GM10248 (cell line): Measurements from ENCODE around the gene RHBDL3.
A peak's percentile ranks its signal among the peaks of the same experiment; 100 is the strongest.

Source experiments
- CTCF ChIA-PET: fragments of 300-600 bp; sonication (Branson Sonifier 250); formaldehyde crosslinking; extraction: SDS; loops from one replicate; lab custom pipeline; 2021; ENCODE audit warnings: antibody characterized with exemption; lab: Yijun Ruan, JAX
- POLR2A ChIA-PET: fragments of 350-650 bp; sonication (Branson Sonifier 250); formaldehyde crosslinking; extraction: SDS; loops from one replicate; lab custom pipeline; 2020; ENCODE audit warnings: antibody characterized with exemption; lab: Yijun Ruan, JAX
- DNase-seq: peaks from one replicate; pipeline ENCODE4 v3.0.0; 2012; ENCODE audit errors: extremely low spot score
- TF ChIP-seq, protein P1 (sequence below): IDR thresholded peaks from 2 replicates; pipeline ENCODE4 v1.5.1; 2012; ENCODE audit warnings: mild to moderate bottlenecking, low read depth; ENCODE audit errors: extremely low read depth, missing control alignments, control extremely low read depth

The RHBDL3 gene

DNA sequence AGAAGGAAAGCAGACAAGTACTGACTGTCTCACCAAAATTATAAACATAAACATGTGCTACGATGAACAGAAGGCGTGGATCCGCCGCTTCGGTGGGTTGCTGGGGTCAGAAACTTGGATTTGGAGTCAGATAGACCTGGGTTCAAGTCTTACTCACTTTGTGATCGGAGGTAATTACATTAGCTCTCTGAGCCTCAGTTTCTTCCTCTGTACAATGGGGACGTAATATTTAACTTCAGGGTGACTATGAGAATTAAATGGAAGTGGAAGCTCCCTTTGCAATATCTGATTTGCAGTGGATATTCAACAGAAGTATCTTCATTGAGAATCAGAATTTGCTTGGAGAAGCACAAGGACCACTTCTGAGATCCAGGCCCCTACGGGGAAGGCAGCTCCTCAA is 6.2 kb downstream of the RHBDL3 start:
- TF ChIP-seq, protein P1, sequence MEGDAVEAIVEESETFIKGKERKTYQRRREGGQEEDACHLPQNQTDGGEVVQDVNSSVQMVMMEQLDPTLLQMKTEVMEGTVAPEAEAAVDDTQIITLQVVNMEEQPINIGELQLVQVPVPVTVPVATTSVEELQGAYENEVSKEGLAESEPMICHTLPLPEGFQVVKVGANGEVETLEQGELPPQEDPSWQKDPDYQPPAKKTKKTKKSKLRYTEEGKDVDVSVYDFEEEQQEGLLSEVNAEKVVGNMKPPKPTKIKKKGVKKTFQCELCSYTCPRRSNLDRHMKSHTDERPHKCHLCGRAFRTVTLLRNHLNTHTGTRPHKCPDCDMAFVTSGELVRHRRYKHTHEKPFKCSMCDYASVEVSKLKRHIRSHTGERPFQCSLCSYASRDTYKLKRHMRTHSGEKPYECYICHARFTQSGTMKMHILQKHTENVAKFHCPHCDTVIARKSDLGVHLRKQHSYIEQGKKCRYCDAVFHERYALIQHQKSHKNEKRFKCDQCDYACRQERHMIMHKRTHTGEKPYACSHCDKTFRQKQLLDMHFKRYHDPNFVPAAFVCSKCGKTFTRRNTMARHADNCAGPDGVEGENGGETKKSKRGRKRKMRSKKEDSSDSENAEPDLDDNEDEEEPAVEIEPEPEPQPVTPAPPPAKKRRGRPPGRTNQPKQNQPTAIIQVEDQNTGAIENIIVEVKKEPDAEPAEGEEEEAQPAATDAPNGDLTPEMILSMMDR: no peak
- CTCF ChIA-PET: interaction anchor here (1.2 to 2.7 kb wide), 3 partner anchors 11 to 28 kb away, joined by 3 to 10 read pairs (median 3); no protein-coding TSS in a partner anchor
- no peak for DNase-seq
- POLR2A ChIA-PET: no interaction called here

GRCh38 chr17:32274101-32274500 is 8.5 kb downstream of the RHBDL3 start:
- ChIA-PET CTCF (interaction anchor here (1.0 kb wide), 1 partner anchor 11 kb away, joined by 3 read pairs; no protein-coding TSS in a partner anchor), POLR2A (no interaction called here)
- TF ChIP-seq, protein P1: no peak
- no peak for DNase-seq

DNA sequence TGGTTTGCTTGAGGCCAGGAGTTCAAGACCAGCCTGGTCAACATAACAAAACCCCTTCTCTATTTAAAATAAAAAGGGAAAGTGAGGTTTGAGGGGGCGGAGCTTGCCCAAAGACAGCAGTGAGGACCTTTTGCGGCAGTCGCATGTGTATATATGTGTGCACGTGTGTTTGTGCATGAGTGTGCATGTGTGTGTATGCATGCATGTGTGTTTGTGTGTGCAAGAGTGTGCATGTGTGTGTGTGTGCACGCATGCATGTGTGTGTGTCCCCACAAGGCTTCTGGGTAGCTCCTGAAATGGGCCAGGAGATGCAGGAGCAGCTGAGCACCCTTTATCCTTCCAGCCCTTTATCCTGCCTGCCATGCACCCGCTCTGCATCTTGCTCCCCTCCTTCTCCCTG is 9.0 kb downstream of the RHBDL3 start:
- ChIA-PET CTCF (interaction anchor here (1.0 kb wide), 1 partner anchor 12 kb away, joined by 3 read pairs; no protein-coding TSS in a partner anchor), POLR2A (no interaction called here)
- no peak for DNase-seq
- TF ChIP-seq, protein P1: no peak

- POLR2A ChIA-PET: no interaction called here
- no peak for DNase-seq
- CTCF ChIA-PET: interaction anchor here (1.0 to 1.1 kb wide), 2 partner anchors 12 to 13 kb away, joined by 3 to 4 read pairs; no protein-coding TSS in a partner anchor
- TF ChIP-seq, protein P1: no peak
Observed at GRCh38 chr17:32275060-32276042, 9.7 kb downstream of the RHBDL3 start.

- CTCF ChIA-PET: interaction anchor here (1.1 kb wide), 1 partner anchor 11 kb away, joined by 4 read pairs; no protein-coding TSS in a partner anchor
- POLR2A ChIA-PET: no interaction called here
- DNase-seq: peak; percentile 67
- TF ChIP-seq, protein P1: no peak
Observed at GRCh38 chr17:32276171-32276601, 10.6 kb downstream of the RHBDL3 start.

DNA sequence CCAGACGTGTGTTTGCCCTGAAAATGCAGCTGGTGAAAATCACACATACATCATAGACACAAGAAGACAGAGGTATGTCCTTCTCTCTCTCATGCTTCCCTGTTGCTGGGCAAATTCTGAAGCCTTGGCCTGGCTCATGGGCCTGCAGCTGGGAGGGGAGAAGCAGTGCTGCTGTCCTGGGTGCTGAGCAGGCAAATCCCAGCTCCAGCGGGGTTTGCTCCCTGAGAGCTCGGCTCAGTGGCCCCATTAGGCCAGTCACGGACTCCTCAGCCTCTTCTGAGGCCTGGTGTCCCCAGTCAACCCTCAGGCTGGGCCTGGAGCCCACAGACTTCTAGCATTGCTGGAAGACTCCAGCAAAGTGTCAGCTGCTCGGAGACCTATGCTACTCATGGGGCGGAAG is 11.7 kb downstream of the RHBDL3 start:
- POLR2A ChIA-PET: no interaction called here
- no peak for DNase-seq
- TF ChIP-seq, protein P1: no peak
- CTCF ChIA-PET: interaction anchor here (0.8 to 1.1 kb wide), 2 partner anchors 9 to 21 kb away, joined by 3 read pairs; no protein-coding TSS in a partner anchor
